Endothelial cell of umbilical vein (primary cell): ENCODE data around the gene CAPN2. TPM values are rescaled to one million over a fixed set of nuclear protein-coding genes. Genes with fewer than 3 reads are reported as not detected.

ENCODE experiments used
- BruUV-seq: library from RNA; stranded (reverse); fragments of 400-500 nt; replicated peaks from 2 replicates; lab custom pipeline; 2021; lab: Mats Ljungman, UMichigan
- CTCF ChIA-PET: fragments of 300-600, 350-600 bp; sonication (Branson Sonifier 250); formaldehyde crosslinking; loops from one replicate; lab custom pipeline; 2021; ENCODE audit warnings: antibody characterized with exemption, inconsistent platforms; lab: Charles Lee
- POLR2A ChIA-PET: fragments of 300-600, 350-600 bp; sonication (Branson Sonifier 250); formaldehyde crosslinking; loops from one replicate; lab custom pipeline; 2021; ENCODE audit warnings: antibody characterized with exemption, inconsistent platforms; lab: Charles Lee
- DNase-seq: peaks from one replicate; pipeline ENCODE4 v3.0.0-alpha.2; 2011; ENCODE audit warnings: low read depth, low spot score
- FAIRE-seq: peaks from 2 replicates; lab custom pipeline; 2011; peaks lifted over from hg19 to GRCh38; lab: Jason Lieb, UNC
- H2AFZ ChIP-seq: 2 replicates; pipeline ENCODE4 v1.6.0; 2012; ENCODE audit warnings: low read depth, low read length, control low read depth, inconsistent platforms
- H3K27ac ChIP-seq: 2 replicates; pipeline ENCODE4 v1.5.1; 2011; ENCODE audit warnings: low read depth, mild to moderate bottlenecking, control low read depth, low read length, moderate library complexity; ENCODE audit not compliant: insufficient read depth
- H3K27me3 ChIP-seq, 2 experiments: 2 replicates each; pipeline versions ENCODE4 v1.6.0 to v1.6.1; 2011; ENCODE audit warnings: low read length in 2 of 2, mixed read lengths in 1 of 2; ENCODE audit not compliant: control insufficient read depth in 2 of 2, insufficient read depth in 2 of 2
- H3K36me3 ChIP-seq, 2 experiments: 2 replicates in 1 of 2; 3 replicates in 1 of 2; pipeline ENCODE4 v1.5.1; 2011; ENCODE audit warnings: low read length in 2 of 2, mild to moderate bottlenecking in 1 of 2, moderate library complexity in 1 of 2; ENCODE audit not compliant: control insufficient read depth in 2 of 2, insufficient read depth in 2 of 2; ENCODE audit errors: extremely low read depth in 1 of 2
- H3K4me1 ChIP-seq: 3 replicates; pipeline ENCODE4 v1.5.1; 2011; ENCODE audit warnings: mild to moderate bottlenecking, low read length; ENCODE audit not compliant: control insufficient read depth, insufficient read depth; ENCODE audit errors: extremely low read depth
- H3K4me2 ChIP-seq: 2 replicates; pipeline ENCODE4 v1.6.1; 2011; ENCODE audit warnings: low read length, control low read depth, mixed read lengths; ENCODE audit not compliant: insufficient read depth
- H3K4me3 ChIP-seq, 3 experiments: fragments of 200-600 bp in 1 of 3; sonication (generic), shearing (Covaris generic) in 1 of 3; replicated peaks in 1 of 3; 2 replicates each; pipeline ENCODE4 v1.5.1; 2011 to 2016; ENCODE audit warnings: control low read depth in 3 of 3, low read length in 3 of 3, mild to moderate bottlenecking in 2 of 3, inconsistent platforms in 1 of 3, low read depth in 1 of 3, moderate library complexity in 1 of 3; ENCODE audit not compliant: insufficient read depth in 1 of 3
- H3K79me2 ChIP-seq: 2 replicates; pipeline ENCODE4 v1.6.0; 2012; ENCODE audit warnings: low read length, inconsistent platforms; ENCODE audit not compliant: control insufficient read depth, insufficient read depth
- H3K9ac ChIP-seq: replicated peaks from 2 replicates; pipeline ENCODE3; 2011; ENCODE audit warnings: low read length, control low read depth; ENCODE audit not compliant: insufficient read depth; ENCODE audit errors: extremely low read depth
- H3K9me1 ChIP-seq: replicated peaks from 3 replicates; pipeline ENCODE4 v1.6.0; 2011; ENCODE audit warnings: mild to moderate bottlenecking, low read length; ENCODE audit not compliant: control insufficient read depth, insufficient read depth; ENCODE audit errors: extremely low read depth
- H3K9me3 ChIP-seq: replicated peaks from 2 replicates; pipeline ENCODE4 v1.5.1; 2012; ENCODE audit warnings: low read length, inconsistent platforms; ENCODE audit not compliant: control insufficient read depth, insufficient read depth
- H4K20me1 ChIP-seq: replicated peaks from 2 replicates; pipeline ENCODE3; 2011; ENCODE audit warnings: mild to moderate bottlenecking, low read length; ENCODE audit not compliant: control insufficient read depth, insufficient read depth; ENCODE audit errors: extremely low read depth
- EZH2 ChIP-seq: IDR thresholded peaks from 2 replicates; pipeline ENCODE4 v1.6.1; 2012; ENCODE audit warnings: borderline replicate concordance, low read depth, mild to moderate bottlenecking, moderate library complexity, low read length, inconsistent platforms; ENCODE audit not compliant: severe bottlenecking
- FOS ChIP-seq: IDR thresholded peaks from 2 replicates; pipeline ENCODE4 v1.6.1; 2011; ENCODE audit warnings: mild to moderate bottlenecking, low read length, moderate library complexity, borderline replicate concordance; ENCODE audit not compliant: insufficient read depth
- JUN ChIP-seq: IDR thresholded peaks from 2 replicates; pipeline ENCODE4 v1.6.1; 2011; ENCODE audit warnings: borderline replicate concordance, low read depth; ENCODE audit not compliant: insufficient read length, insufficient read depth
- MYC ChIP-seq: IDR thresholded peaks from one replicate; pipeline ENCODE4 v1.6.1; 2011; ENCODE audit warnings: mild to moderate bottlenecking, low read depth, low read length
- POLR2A ChIP-seq: IDR thresholded peaks from 2 replicates; pipeline ENCODE4 v1.6.1; 2012; ENCODE audit warnings: low read depth, mild to moderate bottlenecking, control low read depth, low read length
- POLR2AphosphoS5 ChIP-seq: IDR thresholded peaks from 2 replicates; pipeline ENCODE4 v1.6.1; 2012; ENCODE audit warnings: low read depth, mild to moderate bottlenecking, control low read depth, low read length, moderate library complexity; ENCODE audit not compliant: insufficient read depth
- dilution Hi-C: fragments of 300-500 bp; cut with MboI; formaldehyde crosslinking; loops from one replicate; pipeline ENCODE4 v1.15.0; 2019; ENCODE audit warnings: low sequenced_read_pairs; ENCODE audit not compliant: extremely low pct_ligation_motif_present
- intact Hi-C: fragments of 100-400 bp; cut with micrococcal nuclease; formaldehyde crosslinking; loops from one replicate; pipeline ENCODE4 v1.10.0; 2022
- polyA plus RNA-seq, 4 experiments: library from polyadenylated mRNA; depleted of rRNA in 3 of 4; stranded (reverse) in 3 of 4; unstranded in 1 of 4; fragments of >200 nt; gene quantifications; 2 replicates each; pipeline versions ENCODE4 v1.2.1 to v1.2.3, GENCODE V29; 2011 to 2012; ENCODE audit warnings: missing spikeins in 1 of 4
- total RNA-seq: library from RNA; stranded (reverse); gene quantifications from 2 replicates; pipeline ENCODE4 v1.2.3, GENCODE V29; 2021
- TF ChIP-seq, protein P1 (sequence below): IDR thresholded peaks from 2 replicates; pipeline ENCODE4 v1.6.1; 2011; ENCODE audit not compliant: insufficient read depth, insufficient read length
- TF ChIP-seq, protein P2 (sequence below), 2 donors: IDR thresholded peaks; 1 replicate in 1 of 2; 2 replicates in 1 of 2; pipeline ENCODE4 v1.5.1; 2011; ENCODE audit warnings: low read length in 2 of 2, mild to moderate bottlenecking in 2 of 2, moderate library complexity in 2 of 2, control low read depth in 1 of 2, inconsistent platforms in 1 of 2, low read depth in 1 of 2; ENCODE audit not compliant: insufficient read depth in 1 of 2; ENCODE audit errors: extremely low read depth in 1 of 2

The CAPN2 gene
- total and polyA plus RNA-seq, 2 donors (not counting 3 experiments of a cell fraction or from before 2014, with no cell fraction given): 110 to 420 TPM

DNA sequence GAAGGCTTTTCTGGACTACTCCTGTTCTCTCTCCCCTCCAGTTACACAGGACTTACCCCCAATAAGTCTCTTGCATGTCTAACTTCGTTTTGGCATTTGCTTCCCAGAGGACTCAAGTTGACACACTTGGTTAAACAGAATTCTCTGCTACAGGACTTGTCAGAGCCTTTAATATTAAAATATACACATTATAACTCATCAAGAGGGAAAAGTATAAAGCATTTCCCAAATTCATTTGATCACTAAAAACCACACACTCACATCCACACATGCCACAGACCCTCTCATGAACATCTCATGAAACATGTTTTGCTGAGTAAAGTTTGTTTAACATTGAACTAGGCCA is 8.7 kb upstream of the CAPN2 start:
- Histone ChIP-seq H3K36me3 (no peaks in the 10 kb centered on the region), H3K4me1 (peaks cover 63% of the 10 kb centered on the region), H3K4me2 (no peak overlapping the region), H3K9ac (no peak overlapping the region), H4K20me1 (no peaks in the 10 kb centered on the region), H3K9me3 (no peaks in the 10 kb centered on the region), H3K4me3 (no peak overlapping the region), H2AFZ (no peak overlapping the region), H3K79me2 (no peaks in the 10 kb centered on the region), H3K9me1 (no peaks in the 10 kb centered on the region), H3K27ac (no peak overlapping the region), H3K27me3 (no peaks in the 10 kb centered on the region)
- CTCF ChIA-PET: interaction anchor here (10.9 kb wide), 1 partner anchor 46 kb away, joined by 148 read pairs; no protein-coding TSS in a partner anchor
- DNase-seq (no peak), FAIRE-seq (no peak)
- intact Hi-C loops: loop anchor here (10.0 kb wide), 2 partner anchors 291 to 889 kb away; partner anchors contain the start of gene DISP1
- dilution Hi-C loops: no loop called here
- POLR2A ChIA-PET: no interaction called here
- TF ChIP-seq, protein P1, sequence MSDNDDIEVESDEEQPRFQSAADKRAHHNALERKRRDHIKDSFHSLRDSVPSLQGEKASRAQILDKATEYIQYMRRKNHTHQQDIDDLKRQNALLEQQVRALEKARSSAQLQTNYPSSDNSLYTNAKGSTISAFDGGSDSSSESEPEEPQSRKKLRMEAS: no peak
- TF ChIP-seq MYC: no peak
- TF ChIP-seq POLR2A: no peak
- TF ChIP-seq FOS: no peak
- no peak for TF ChIP-seq JUN
- TF ChIP-seq, protein P2, sequence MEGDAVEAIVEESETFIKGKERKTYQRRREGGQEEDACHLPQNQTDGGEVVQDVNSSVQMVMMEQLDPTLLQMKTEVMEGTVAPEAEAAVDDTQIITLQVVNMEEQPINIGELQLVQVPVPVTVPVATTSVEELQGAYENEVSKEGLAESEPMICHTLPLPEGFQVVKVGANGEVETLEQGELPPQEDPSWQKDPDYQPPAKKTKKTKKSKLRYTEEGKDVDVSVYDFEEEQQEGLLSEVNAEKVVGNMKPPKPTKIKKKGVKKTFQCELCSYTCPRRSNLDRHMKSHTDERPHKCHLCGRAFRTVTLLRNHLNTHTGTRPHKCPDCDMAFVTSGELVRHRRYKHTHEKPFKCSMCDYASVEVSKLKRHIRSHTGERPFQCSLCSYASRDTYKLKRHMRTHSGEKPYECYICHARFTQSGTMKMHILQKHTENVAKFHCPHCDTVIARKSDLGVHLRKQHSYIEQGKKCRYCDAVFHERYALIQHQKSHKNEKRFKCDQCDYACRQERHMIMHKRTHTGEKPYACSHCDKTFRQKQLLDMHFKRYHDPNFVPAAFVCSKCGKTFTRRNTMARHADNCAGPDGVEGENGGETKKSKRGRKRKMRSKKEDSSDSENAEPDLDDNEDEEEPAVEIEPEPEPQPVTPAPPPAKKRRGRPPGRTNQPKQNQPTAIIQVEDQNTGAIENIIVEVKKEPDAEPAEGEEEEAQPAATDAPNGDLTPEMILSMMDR (IDR thresholded peaks at IDR 0.05; ENCODE audit: extremely low read depth in 1 of 2, insufficient read depth in 1 of 2, low read depth in 1 of 2, low read length in 2 of 2): no peak
- no peak for TF ChIP-seq POLR2AphosphoS5
- no peak for TF ChIP-seq EZH2
- no TSS peak for BruUV-seq
